GM21825 (cell line): Measurements from ENCODE around the gene CCDC40.
A peak's percentile ranks its signal among the peaks of the same experiment; 100 is the strongest.

Experiments used
- ATAC-seq: cut with Tn5 transposase; IDR thresholded peaks from one replicate; pipeline ENCODE4 v1.9.1; 2021; ENCODE audit warnings: mild to moderate bottlenecking, moderate library complexity; ENCODE audit not compliant: unreplicated experiment

Gene CCDC40

DNA sequence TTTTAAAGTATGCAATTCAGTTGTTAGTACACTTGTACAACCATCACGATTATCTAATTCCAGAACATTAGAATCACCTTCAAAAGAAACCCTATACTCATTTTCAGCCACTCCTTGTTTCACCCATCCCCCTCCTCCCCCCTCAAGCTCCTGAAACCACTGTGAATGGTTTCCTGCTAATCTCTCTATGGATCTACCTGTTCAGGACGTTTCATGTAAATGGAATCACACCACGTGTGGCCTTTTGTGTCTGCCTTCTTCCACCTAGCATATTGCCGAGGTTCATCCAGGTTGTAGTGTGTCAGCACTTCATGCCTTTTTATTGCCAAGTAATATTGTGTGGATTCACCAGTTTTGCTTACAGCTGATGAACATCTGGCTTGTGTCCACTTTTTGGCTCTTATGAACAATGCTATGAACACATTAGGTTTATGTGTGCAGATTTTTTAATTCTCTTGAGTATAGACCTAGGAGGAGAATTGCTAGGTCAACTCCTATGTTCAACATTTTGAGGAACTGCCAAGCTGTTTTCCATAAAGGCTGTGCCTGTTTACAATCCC lies 92.6 kb downstream of the CCDC40 start:
- ATAC-seq = no peak

DNA sequence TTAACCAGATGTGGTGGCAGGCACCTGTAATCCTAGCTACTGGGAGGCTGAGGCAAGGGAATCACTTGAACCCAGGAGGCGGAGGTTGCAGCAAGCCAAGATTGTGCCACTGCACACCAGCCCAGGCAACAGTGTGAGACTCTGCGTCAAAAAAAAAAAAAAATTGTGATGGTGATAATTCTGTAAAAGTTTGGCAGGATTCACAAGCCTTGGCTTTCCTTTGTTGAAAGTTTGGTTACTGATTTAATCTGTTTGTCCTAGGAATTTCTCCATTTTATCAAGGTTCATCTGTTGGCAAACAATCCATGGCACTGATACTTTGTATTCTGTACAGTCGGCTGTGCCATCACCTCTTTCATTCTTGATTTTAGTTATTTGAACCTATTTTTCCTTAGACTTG lies 94.5 kb downstream of the CCDC40 start:
- ATAC-seq = no peak

DNA sequence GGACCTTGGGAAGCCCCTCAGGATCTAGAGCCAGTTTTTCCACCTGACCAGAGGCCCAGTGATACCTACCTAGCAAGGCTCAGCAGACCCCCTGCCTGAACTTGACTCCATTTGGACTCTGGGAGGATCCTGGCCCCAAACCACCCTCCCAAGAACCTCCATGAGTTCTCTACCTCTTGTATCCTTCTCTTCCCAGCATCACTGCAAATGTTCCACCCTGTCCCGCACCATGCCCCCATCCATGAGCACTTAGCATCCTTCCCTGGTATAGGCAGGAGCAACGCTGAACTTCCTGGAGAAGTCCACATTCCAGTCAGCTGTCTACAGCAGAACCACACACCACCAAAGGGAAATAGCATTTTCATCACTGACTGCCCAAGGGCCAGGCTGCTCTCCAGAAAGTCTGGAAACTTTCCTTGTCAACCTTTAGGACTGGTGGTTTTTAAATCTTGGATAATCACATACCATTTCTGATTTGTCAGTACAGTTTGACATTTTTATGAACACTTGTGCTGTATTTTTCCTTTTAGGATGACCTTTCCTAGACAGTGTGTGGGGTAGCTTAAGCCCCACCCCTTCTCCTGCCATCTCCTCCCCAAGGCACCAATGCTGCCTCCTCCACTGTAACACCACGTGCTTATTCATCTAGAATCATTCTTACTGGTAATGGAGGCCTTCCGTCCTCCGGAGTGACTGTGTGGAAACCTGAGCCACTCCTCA lies 96.6 kb downstream of the CCDC40 start:
- ATAC-seq = no peak

DNA sequence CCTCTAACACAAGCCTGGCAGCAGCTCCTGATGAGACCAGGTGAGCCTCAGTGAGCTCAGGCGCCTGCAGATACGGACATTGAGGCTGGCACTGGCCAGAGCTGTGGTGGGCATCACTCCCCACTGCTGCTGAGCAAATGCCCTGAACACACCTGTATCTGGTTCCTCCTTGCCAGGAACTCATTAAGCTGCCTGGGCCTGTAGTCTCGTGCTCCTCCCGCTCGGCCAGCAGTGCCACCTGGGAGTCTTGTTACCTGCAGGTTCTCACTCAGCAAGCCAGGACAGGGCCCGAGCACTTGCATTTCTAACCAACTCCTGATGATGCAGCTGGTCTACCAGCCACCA lies 97.2 kb downstream of the CCDC40 start:
- no peak for ATAC-seq

DNA sequence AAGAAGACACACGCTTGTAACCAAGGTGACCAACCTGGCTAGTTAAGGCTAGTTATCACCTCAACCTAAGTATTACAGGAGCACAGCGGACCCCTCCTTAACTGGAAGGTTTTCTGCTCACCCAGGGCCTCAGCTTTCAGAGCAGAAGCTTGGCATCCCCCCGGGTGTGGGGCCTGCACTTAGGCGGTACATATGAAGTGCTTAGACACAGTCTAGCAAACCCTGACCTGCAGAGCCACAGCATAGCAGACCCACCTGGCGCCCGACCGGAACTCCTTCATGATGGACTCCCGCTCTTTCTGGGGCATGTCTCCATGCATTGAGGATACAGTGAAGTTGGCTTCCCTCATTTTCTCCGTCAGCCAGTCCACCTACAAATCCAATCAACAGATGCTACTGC lies 100.7 kb downstream of the CCDC40 start:
- no peak for ATAC-seq

DNA sequence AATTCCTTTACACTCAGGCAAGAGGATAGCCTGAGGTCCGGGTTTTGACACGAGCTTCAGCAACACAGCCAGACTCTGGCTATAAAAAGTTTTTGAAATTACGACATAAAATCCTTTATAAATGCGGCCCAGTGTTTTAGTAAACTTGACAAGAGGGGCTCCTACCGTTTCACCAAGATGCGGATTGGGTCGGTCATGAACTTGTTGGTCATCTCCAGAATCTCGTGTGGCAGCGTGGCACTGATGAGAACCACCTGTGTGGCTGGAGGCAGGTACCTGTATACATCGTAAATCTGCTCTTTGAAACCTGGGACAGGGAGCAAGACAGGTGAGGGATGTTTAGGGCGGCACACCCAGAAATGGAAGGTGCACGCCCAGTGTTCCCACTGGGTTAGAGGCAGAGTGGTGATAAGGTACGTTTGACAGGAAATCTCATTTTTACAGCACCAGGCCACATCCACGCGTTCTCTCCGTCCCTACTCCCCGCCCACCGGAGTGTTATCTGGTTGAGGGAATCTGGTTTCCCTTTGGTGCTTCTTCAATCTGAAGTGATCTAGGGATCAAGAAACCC lies 102.5 kb downstream of the CCDC40 start:
- no peak for ATAC-seq

DNA sequence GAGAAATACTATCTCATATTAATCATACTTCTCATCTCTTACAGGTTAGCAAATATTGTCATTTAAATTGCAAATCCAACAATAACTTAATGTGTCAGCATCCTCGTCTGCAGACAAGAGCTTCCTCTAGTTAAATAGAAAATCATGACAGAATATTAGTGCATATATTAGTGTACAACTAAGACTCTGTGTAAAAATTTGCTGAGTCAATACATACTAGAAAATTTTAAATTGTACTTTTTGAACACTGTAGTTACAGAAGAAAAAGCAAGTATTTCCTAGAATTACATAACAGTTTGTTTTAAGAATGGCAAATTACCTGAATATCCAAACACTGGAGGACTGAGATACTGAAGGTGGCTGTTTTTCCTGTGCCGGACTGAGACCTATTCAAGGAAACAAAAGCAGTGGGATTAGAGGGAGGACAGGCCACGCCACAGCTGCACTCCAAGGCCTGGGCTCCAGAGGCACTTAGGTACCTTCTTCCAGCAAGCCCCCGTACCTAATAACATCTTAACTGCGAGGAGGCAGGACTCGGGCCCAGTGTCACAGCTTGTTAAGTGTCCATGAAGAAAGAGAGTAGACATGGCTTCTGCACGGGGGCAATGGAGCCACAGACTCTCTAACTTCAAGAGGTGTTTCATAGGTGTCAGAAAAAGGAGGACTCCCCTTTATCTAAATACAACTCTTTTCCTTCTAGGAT lies 105.2 kb downstream of the CCDC40 start:
- ATAC-seq = no peak

DNA sequence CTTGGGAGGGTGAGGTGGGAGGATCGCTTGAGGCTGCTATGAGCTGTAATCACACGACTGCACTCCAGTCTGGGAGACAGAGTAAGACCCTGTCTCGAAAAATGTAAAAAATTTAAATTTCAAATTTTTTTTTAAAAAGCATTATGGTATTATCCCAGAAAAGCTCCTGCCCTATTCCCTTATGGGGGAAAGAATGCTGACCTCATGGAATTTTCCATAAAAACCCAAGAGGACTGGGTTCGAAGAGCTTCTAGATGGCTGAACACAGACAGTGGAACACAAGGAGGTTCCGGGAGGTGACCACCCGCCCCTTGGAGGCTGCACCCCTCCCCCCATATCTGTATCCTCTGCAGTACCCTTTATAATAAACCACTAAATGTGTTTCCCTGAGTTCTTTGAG lies 106.5 kb downstream of the CCDC40 start:
- ATAC-seq = no peak

DNA sequence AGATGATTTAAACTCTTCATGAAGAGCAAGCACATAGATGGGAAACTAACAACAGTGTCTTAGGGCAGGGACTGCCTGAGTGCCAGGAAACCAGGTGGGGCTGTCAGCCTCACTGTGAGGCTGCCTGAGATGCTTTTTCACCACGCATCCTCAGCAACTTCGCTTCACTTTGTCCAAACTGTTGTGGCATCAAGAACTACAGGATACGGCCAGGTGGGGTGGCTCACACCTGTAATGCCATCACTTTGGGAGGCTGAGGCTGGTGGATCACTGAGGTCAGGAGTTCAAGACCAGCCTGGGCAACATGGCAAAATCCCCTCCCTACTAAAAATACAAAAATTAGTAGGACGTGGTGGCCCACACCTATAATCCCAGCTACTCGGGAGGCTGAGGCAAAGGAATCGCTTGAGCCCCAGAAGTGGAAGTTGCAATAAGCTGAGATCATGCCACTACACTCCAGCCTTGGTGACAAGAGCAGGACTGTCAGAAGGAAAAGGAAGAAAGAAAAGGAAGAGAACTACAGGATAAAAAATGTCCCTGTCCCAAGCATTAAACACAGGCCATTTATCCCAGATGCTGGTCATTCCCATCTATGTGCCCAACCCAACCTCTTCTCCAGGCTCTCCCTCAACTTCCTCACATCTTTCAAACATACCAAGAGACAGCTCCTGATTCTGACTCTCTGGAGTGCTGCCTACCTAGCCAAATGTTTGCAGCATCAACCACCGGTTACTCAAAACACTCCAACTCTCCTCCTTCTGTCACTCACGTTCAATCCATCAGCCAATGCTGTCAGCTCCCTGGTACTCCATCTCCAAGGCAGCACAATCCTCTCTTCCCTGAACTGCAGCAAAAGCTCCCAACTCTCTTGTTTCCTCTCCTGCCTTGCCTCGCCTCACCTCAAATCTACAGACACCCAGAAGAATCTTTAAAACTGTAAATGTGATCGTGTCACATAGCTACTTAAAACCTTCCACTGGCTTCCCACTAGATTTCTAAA lies 108.9 kb downstream of the CCDC40 start:
- no peak for ATAC-seq

DNA sequence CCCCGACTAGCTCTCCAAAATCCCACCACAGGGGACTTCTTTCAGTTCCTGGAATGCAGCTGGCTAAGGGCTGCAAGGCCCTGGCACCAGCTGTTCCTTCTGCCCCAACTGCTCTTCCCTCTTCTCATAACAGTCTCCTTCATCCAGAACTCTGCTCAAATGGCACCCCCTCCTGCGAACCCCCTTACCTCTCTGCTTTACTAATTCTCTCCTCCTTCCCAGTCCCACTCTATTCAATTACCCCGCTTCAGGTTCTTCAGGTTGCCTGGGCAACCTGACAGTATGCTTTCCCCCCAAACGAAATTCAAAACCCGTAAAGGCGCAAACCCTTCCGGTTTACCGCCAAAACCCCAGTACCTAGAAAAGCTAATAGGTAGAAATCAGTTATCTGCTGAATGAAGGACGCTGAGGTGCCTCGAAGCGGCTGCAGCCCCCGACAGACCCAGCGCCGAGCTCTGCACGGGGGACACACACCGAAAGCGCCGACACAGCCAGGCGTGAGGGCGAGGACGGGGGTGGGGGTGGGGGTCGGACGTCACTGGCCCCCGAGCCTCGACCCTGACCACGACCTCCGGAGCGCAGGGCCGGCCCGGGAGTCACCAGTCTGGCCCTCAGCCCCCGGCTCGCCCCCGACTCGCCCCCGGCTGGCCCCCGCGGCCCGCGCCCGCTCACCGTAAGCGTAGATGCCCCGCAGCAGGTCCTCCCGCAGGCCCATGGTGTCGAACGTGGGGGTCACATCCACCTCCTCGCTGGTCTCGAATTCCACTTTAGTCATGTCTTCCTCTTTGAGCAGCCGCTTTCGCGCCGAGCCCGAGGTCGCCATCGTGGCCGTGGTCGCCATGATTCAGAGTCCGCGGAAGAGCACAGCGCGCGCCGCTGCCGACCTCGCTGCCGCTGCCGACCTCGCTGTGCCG lies 109.9 kb downstream of the CCDC40 start:
- ATAC-seq = peak; percentile 19

DNA sequence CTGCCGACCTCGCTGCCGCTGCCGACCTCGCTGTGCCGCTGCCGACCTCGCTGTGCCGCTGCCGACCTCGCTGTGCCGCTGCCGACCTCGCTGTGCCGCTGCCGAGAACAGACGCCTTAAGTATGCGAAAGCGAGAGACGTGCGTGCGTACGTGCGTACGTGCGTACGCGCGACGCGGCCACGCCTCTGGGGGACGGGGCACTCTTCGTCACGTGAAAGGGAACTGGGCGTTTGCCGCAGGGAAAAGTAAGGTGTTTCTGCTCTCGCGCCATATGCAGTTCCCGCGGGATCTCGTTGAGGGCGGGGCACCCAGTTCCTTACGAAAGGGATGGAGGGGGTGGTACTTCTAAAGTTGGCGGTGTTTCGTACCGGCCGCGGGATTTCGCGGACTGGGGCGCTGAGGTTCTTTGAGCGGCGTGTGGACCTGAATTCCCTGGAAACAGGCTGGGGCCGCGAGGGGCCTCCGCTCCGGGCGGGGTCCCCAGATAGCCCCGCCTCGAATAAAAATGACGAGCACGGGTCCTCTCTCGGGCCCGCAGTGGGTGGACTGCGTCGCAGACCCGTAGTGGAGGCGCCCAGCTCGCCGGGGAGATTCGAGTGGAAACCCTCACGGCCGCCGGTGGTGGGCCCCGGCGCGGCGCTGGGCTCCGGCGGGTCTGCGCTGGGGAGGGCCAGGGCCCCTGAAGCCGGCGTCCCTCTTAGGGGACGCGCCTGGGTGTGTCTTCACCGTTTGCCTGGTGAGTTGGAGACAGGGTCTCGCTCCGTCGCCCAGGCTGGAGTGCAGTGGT lies 110.8 kb downstream of the CCDC40 start, which contains the start of gene EIF4A3:
Gene EIF4A3 (minus strand): TSS at position 94 of the 788 bp plus-strand sequence. CDS start 167 bp downstream, outside the sequence.
- ATAC-seq = peak; percentile 78
